ENCODE measurements around the gene SLC25A5.

The SLC25A5 gene

DNA sequence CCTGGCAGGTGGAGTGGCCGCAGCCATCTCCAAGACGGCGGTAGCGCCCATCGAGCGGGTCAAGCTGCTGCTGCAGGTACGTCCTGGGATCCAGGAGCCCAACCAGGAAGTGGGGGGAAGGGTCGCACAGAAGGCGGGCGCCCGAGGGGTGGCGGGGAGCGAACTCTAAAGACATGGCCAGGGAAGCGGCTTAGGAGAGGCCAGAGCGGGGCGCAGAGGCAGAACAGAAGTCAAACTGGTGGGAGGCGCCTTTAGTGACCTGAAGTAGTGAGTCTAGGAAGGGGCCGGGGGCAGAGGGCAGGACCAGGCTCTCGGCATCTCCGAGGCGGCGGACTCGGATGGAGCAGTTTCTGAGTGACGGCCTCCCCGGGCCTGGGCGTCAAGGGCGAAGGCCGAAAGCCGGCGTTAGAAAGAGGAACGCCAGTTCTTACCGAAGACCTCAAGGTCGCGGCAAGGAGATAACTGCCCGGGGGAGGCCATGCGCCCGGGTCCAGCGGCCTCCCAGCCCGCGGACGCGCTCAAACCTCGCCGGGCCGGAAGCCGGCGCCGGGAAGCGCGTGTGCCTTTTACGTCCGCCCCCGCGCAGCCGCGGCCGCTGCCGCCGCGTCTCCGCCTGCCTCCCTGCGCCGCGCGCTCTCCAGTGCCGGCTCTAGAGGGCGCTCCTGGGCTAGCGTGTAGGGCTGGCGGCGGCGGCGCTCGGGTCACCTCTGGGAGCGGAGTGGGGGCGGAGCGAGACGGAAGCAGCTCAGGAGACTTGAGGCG is 488 bp downstream of the SLC25A5 start:
- Histone ChIP-seq H3K27me3 (replicated peaks; ENCODE audit: control insufficient read depth, insufficient read depth, low read length) (no peaks in the 10 kb centered on the region), H3K4me3 (replicated peaks; ENCODE audit: low read depth, low read length) (peak overlapping the region; percentile 88), H3K36me3 (ENCODE audit: control insufficient read depth, insufficient read depth, low read length) (peaks cover 3% of the 10 kb centered on the region; the same call in 1 of the 2 replicates)
- DNase-seq (ENCODE audit: extremely low read depth, insufficient read length) = peak; percentile 92
- peak; percentile 50 for TF ChIP-seq CTCF (IDR thresholded peaks at IDR 0.05; ENCODE audit: insufficient read depth, low read length, poor library complexity, severe bottlenecking)

DNA sequence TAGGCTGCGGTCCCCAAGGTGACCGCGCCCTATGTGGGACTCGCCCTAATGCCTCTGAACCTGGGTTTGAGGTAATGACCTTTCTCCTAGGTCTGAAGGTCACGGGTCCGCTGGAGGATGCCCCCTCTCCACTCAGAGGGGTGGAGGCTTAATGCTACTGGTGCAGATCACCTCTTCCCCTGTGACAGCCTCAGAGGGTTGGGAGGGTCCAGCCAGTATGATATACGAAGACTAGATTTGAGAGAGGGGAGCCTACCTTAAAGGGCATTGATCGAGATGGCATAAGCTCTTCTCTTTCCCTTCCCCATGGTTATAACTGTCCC is 1.0 kb downstream of the SLC25A5 start:
- peak overlapping the region; percentile 88 for H3K4me3 ChIP-seq (replicated peaks; ENCODE audit: low read depth, low read length)
- no peak for TF ChIP-seq CTCF (IDR thresholded peaks at IDR 0.05; ENCODE audit: insufficient read depth, low read length, poor library complexity, severe bottlenecking)
- DNase-seq (ENCODE audit: extremely low read depth, insufficient read length) = no peak
- H3K36me3 ChIP-seq (ENCODE audit: control insufficient read depth, insufficient read depth, low read length) = peaks cover 3% of the 10 kb centered on the region; the same call in 1 of the 2 replicates
- H3K27me3 ChIP-seq (replicated peaks; ENCODE audit: control insufficient read depth, insufficient read depth, low read length) = no peaks in the 10 kb centered on the region

DNA sequence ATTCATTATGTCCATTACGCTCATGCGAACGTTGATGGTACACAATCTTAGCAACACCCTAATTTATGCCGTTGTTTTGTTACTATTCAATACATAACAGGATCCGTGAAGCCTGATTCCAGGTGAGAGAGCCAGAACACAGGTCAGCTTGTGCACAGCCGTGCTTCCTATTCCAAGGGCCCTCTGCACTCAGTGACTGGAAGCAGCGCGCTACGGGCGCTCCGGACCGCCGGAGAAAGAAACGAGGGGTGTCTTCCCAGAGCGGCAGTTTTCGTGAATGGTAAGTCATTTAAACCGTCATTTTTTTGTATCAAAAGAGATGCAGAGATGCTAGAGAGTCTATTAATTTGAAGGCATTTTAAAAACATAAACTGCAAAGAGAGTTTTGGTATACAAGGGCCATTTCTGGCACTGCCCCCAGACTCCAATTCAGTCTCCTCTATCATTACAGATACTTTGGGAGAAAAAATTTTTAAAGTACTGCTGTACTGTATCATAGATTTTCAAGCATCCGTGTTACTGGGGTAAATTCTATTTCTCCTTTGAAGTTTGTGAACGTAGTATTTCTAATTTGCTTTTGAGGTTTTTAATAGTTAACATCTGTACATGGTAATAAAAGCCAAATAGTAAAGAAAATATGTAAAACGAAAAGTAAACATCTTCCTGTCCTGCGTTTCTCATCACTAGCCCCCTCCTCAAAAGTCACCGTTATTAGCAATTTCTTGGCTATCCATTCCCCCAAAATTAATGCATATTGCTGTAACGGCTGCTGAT is 6.6 kb downstream of the SLC25A5 start:
- peaks cover 3% of the 10 kb centered on the region; the same call in 1 of the 2 replicates for H3K36me3 ChIP-seq (ENCODE audit: control insufficient read depth, insufficient read depth, low read length)
- no peak for TF ChIP-seq CTCF (IDR thresholded peaks at IDR 0.05; ENCODE audit: insufficient read depth, low read length, poor library complexity, severe bottlenecking)
- no peak overlapping the region for H3K4me3 ChIP-seq (replicated peaks; ENCODE audit: low read depth, low read length)
- no peaks in the 10 kb centered on the region for H3K27me3 ChIP-seq (replicated peaks; ENCODE audit: control insufficient read depth, insufficient read depth, low read length)
- no peak for DNase-seq (ENCODE audit: extremely low read depth, insufficient read length)

- Histone ChIP-seq H3K36me3 (ENCODE audit: control insufficient read depth, insufficient read depth, low read length) (no peaks in the 10 kb centered on the region), H3K4me3 (replicated peaks; ENCODE audit: low read depth, low read length) (no peak overlapping the region), H3K27me3 (replicated peaks; ENCODE audit: control insufficient read depth, insufficient read depth, low read length) (no peaks in the 10 kb centered on the region)
- no peak for DNase-seq (ENCODE audit: extremely low read depth, insufficient read length)
- TF ChIP-seq CTCF (IDR thresholded peaks at IDR 0.05; ENCODE audit: insufficient read depth, low read length, poor library complexity, severe bottlenecking) = no peak
Observed at GRCh38 chrX:119475389-119476101, 7.3 kb downstream of the SLC25A5 start.

DNA sequence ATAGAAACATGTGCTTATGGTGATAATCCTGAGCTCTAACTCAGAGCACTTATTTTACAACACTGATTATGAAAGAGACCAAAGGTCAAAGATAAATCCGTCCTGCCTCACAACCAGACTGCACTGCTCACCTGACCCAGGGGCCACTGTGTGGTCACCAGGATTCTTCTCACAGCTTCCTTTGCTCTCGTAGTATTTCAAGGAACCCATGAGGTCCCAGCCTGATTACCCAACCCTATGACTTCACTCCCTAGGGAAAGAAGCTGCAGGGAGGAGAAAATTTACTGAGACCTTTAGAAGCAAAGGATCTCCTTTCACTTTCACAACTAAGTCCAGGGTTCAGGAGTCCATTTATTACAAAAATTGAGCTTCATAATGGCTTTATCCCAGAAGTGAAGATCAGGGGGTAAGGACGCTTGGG is 9.6 kb downstream of the SLC25A5 start:
- Histone ChIP-seq H3K4me3 (replicated peaks; ENCODE audit: low read depth, low read length) (no peak overlapping the region), H3K27me3 (replicated peaks; ENCODE audit: control insufficient read depth, insufficient read depth, low read length) (no peaks in the 10 kb centered on the region), H3K36me3 (ENCODE audit: control insufficient read depth, insufficient read depth, low read length) (no peaks in the 10 kb centered on the region)
- no peak for TF ChIP-seq CTCF (IDR thresholded peaks at IDR 0.05; ENCODE audit: insufficient read depth, low read length, poor library complexity, severe bottlenecking)
- DNase-seq (ENCODE audit: extremely low read depth, insufficient read length) = no peak
